CD4-positive, alpha-beta T cell treated with Interleukin-17A for 4 hours (primary cell): ENCODE results near the gene ZNF397.
A peak's percentile ranks its signal among the peaks of the same experiment; 100 is the strongest.
"Not testable (repeated sequence)": the region's sequence is repeated elsewhere in the genome, so short reads cannot be mapped to it uniquely, and the experiment has no call there.

Experiments used
- DNase-seq: peaks from one replicate; pipeline ENCODE4 v3.0.0-alpha.2; 2020; ENCODE audit warnings: mixed read lengths

Gene ZNF397

DNA sequence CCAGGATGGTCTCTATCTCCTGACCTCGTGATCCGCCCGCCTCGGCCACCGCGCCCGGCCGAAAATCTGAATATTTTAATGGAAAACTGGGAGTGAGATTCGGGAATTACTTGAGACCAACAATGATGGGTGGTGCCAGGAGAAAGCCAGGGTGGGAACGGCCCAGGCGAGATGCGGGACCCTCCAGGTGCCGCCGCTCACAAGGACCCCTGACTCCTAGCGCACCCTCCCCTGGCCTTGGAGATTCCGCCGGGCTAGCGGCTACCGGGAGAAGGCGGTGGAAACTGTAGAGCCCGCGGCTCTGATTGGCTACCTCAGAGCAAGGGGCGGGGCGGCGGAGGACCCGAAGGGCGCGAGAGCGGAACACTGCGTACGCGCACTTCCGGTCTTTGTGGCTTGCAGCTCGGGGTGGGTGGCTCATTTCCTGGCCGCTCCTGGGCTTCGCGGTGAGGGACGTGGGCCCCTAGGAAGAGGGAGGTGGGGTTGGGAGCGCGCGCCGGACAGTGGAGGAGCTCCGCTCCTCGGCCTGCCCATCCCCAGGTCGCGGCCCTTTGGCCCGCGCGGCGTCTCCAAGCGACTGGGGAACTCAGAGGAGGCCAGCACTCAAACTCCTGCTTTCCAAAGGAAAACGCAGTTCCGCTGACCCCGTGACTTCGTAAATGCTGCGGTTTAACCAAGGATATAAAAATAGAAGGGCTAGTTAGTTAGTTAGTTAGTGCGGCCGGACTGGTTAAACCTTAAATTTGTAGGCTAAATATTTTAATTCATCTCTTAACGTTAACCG, at the start of gene ZNF397:
ZNF397 (plus strand) TSS at position 371 of the 784 bp plus-strand sequence. CDS start 1,437 bp downstream, outside the sequence.
- DNase-seq, result peak; percentile 97

DNA sequence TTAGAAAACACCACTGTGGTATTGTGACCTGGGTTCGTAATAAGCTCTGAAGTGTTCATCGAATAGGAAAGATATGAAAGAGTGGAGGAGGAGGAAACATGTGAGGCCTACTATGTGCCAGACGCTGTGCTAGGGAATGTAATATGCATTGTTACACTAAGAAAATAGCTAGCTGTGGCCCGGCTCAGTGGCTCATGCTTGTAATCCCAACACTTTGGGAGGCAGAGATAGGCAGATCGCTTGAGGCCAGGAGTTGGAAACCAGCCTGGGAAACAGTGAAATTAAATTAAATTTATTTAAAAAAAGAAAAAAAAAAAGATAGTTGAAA, 49.2 kb upstream of the ZNF397 start:
- no peak for DNase-seq

DNA sequence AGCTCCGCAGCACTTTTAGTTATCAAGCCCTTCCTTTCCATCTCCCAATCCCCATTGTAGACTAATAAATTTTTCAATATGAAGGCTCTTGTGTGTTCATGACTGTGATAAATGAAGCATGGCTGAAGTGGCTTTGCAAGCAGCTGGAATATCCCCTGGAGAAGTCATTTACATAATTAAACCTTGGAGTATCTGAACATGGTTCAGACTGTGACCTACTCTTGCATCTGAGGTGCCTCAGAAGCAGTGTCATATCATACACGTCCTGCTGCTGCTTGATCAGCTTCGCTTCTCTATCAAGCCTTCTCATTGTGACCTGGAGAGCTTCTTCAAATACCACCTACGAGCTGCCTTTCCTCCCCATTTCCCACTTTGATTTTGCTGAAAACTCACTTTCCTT, 48.4 kb upstream of the ZNF397 start:
- DNase-seq, result no peak

DNA sequence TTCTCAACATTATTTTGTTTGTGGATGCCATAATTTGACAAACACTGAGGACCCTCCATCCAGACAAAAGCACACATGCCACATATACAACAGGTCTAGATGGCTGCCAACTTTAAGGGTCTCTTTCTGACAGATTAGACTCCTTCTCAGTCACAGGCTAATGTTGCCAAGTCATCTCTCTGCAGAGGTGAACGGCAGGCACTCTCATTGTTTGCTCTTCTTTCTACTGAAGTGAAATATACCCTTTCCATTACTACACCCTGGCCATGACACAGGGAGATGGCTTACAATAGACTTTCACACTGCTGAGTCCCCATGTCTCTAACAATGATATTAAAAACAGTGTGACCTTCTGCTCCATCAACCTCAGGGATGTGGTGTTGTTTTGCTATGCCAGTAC, 47.5 kb upstream of the ZNF397 start:
- no peak for DNase-seq

DNA sequence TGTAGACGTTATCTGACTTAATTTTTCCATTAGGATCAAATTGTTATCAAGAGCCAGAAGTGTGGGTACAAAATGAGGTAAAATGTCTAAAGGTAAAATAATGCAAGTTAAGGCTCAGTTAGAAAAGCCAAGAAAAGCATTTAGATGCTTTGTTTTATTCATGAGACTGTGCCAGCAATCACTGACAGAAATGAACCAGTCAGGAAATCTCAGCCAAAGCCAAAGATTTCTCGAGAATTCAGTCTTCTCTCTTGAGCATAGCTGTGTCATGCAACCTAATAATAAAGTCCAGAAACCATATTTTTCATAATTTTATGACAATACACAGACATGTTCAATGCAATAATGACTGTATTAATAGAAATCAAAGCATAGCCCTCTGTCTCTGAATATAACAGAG, 43.5 kb upstream of the ZNF397 start:
- no peak for DNase-seq

DNA sequence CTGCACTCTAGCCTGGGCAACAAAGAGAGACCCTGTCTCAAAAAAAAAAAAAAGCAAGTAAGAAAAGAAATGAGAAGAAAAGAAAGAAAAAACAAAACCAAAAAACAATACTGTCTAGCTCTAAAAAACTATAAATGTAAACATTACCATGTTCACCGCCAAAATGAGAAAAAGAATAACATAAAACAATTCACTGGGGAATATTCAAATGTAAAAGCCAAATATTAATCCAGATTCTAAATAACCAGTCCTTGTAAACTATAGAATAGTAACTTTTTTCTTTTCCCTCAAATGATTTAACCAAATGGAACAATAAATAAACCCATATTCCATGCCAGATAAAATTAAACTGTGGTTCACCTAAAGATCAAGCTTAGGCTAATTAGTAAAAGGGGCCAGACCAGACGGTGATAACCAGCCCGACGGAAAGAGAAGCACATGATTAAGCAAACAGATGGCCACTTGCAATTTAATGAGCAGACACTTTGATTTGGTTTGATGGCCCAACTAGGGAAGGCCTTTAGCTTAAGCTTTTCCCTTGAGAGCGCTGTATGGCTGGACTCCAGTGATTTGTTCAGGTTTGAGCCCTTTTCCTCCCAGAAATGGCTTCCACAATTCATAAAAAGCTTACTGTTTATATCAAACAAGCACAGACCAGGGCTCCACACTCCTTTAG, 39.4 kb upstream of the ZNF397 start:
- no peak for DNase-seq

DNA sequence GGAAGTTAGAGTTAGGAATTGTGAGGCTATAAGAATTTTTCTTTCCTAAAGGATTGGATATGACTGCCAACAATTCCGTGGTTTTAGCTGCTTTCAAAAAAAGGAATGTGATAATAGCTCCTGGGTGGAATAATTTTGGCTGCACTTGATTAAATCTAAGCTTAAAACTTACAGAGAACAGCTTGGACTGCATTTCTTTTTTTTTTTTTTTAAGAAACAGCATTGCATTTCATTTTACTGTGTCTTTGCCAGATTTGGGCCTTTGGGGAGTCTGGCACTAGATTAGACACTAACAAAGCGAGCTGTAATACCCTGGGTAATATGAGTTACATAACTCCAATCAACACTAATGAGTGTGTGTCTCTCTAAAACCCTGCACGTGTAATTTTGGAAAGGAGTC, 37.8 kb upstream of the ZNF397 start:
- DNase-seq, result no peak

DNA sequence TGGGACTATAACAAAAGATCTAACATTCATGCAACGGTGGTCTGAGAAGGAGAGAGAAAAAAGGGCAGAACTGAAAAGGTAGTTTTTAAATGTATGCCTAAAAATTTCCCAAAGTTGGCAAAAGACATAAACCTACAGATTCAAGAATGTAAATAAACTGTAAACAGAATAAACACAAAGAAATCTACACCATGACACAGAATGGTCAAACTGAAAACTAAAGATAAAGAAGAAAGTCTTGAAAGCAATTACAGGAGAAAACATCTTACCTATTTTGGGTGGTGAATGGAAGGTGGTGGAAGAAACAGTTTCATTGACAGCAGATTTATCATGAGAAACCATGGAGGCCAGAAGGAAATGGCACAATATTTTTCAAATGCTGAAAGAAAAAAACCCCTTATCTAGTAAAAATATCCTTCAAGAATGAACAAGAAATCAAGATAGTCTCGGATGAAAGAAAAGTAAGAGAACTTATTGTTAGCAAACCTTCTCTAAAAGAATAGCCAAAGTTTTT, 35.6 kb upstream of the ZNF397 start:
- DNase-seq, result no peak

DNA sequence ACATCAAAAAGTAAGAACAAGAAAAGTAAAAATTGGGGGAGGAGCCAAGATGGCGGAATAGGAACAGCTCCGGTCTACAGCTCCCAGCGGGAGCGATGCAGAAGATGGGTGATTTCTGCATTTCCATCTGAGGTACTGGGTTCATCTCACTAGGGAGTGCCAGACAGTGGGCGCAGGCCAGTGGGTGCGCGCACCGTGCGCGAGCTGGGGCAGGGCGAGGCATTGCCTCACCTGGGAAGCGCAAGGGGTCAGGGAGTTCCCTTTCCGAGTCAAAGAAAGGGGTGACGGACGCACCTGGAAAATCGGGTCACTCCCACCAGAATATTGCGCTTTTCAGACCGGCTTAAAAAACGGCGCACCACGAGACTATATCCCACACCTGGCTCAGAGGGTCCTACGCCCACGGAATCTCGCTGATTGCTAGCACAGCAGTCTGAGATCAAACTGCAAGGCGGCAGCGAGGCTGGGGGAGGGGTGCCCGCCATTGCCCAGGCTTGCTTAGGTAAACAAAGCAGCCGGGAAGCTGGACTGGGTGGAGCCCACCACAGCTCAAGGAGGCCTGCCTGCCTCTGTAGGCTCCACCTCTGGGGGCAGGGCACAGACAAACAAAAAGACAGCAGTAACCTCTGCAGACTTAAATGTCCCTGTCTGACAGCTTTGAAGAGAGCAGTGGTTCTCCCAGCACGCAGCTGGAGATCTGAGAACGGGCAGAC, 34.9 kb upstream of the ZNF397 start:
- not testable (repeated sequence) for DNase-seq

DNA sequence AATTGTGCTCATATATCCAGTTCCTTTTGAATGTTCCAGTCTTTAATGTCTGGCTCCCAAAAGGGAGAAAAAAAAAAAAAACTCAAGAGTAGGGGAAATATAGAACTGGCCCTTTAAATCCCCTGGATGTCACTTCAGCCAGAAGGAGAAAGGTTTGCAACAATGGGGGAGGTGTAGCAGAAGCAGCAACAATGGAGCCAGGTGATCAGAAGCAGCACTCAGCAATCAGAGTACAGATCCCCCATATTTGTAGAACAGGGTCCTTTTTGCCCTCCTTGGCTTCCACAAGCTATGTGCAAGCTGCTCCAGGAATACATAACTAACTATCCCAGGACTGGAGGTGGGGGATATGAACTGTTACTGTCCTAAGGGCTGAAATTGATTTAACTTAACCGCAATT, 25.8 kb upstream of the ZNF397 start:
- DNase-seq, result no peak

DNA sequence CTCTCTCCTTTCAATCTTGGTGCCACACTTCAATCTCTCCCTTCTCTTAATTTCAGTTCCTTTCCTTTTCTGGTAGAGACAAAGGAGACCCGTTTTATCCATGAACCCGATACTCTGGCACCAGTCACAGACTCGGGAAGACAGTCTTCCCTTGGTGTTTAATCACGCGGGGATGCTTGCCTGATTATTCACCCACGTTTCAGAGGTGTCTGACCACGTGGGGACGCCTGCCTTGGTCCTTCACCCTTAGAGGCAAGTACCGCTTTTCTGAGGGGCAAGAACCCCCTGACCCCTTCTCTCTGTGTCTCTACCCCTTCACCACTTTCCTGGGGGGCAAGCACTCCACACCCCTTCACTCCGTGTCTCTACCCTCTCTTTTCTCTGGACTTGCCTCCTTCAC, 24.2 kb upstream of the ZNF397 start:
- DNase-seq, result not testable (repeated sequence)

DNA sequence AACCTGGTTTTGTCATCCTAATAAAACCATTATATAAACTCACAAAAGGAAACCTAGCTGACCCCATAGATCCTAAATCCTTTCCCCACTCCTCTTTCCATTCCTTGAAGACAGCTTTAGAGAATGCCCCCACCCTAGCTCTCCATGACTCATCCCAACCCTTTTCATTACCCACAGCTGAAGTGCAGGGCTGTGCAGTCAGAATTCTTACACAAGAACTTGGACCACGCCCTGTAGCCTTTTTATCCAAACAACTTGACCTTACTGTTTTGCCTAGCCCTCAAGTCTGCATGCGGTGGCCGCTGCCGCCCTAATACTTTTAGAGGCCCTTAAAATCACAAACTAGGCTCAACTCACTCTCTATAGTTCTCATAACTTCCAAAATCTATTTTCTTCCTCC, 21.5 kb upstream of the ZNF397 start:
- not testable (repeated sequence) for DNase-seq

DNA sequence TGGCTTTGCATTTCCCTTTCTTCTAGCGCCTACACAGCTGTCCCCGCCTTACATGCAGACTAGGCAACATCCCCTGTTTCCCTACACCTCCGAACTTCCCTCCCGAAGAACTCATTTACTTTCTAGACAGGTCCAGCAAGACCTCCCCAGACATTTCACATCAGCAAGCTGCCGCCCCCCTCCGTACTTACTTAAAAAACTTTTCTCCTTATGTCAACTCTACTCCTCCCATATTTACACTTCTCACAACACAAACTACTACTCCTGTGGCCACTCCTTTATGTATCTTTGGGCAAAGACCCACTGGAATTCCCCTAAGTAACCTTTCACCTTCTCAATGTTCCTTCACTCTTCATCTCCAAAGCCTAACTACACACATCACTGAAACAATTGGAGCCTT, 20.4 kb upstream of the ZNF397 start:
- no peak for DNase-seq

DNA sequence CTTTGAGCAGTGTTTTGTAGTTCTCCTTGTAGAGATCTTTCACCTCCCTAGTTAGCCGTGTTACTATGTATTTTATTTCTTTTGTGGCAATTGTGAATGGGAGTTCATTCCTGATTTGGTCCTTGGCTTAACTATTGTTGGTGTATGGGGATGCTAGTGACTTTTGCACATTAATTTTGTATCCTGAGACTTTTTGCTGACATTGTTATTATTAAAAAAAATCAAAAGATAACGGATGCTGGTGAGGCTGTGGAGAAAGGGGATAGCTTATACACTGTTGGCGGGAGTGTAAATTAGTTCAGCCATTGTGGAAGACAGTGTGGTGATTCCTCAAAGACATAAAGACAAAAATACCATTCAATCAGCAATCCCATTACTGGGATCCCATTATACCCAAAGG, 17.0 kb upstream of the ZNF397 start:
- DNase-seq, result no peak

DNA sequence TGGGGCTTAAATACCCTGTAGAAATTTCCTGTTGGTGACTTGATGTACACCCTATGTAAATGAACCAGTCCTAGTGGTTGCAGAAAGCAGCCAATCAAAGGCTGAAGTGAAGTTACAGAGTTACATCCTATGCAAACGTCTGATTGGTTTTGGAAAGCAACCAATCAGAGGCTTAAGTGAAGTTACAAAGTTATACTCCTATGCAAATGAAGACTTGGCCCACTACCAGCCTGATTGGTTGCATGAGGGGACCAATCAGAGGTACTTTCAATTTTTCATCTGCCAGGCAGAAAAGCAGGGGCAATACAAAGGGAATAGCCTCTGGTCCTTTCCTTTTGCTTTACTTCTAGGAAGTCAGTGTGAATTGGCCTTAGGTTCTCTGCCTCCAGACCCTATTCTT, 13.6 kb upstream of the ZNF397 start:
- DNase-seq, result no peak

DNA sequence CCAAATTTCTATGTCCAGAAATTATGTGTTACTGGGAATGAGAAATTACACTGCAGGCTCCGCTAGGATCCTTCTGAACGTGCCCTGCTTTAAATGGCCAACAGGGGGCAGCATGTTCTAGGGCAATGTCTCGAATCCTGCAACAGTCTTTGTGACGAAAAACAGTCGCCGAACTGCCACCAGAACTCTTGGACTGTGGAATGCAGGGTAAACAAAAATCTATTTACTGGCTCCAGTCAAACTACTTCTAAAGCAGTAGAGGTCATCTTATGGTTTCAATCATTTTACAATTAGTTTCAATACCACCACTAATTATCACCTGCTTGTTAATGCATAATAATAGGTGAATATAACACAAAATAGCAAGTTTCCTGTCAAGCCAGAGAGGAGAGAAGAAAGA, 9.8 kb upstream of the ZNF397 start:
- peak; percentile 85 for DNase-seq

DNA sequence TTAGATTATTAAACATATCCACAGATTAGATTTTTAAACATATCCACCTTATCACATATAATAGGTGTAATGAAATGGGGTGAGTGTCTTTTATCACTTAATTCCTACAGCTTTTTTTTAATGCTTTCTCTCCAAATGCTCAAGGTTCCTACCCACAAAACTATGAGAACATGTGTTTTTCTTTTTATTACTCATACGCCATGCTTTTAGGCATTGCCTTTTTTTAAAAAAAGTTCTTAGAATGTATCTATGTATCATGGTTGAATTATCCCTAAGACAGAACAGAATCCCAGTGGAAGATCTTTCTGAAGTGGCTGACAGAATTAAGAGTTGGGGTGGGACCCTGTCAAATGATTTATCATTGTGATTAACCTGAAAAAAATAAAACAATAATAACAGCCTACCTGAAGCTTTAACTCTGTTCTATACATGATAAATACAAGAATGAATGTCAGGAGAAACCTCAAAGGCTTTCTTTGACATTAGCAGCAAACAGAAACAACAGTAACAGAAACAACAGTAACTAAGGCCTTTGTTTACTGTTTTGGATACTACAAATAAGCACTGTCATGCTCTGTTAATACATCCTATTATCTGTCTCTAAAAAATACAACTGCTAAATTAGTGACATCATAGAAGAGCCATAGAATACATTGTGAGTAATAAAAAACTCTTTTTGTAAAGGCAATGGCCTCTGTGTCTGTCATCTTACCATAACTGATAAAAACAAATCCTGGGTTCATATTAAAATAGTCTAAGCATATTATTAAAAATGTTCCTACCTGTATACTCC, 4.1 kb upstream of the ZNF397 start:
- DNase-seq, result no peak

DNA sequence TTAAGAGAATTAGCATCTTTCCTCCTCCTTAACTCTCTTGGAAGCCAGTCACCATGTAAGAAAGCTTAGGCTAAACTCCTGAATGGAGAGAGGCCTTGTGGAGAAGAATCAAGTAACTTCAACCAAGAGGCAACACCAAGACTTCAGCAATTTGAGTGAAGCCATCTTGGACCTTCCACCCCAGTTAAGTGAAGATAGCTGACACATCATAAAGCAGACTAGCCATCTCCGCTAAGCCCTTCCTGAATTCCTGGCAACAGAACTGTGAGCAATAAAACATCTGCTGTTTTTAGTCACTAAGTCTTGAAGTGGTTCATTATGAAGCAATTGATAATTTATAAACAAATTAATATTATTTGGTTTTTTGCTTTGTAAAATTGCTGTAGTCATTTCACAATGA, 1.5 kb upstream of the ZNF397 start:
- no peak for DNase-seq

DNA sequence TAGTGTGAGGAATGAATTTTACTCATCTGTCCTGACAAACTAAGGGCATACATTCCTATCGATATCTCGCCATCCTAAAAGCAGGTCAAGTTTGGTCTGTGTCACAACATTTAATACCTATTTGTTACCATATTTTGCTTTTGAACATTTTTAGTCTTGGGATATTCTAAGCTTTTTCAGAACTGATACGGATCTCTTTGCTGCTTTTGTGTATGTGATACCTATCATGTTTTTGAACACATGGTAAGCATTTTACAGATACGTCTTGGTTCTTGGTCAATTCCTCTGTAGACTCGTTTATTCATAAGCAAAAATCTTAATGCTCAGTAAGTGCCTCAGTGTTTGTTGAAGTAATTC, 592 bp downstream of the ZNF397 start:
- no peak for DNase-seq

DNA sequence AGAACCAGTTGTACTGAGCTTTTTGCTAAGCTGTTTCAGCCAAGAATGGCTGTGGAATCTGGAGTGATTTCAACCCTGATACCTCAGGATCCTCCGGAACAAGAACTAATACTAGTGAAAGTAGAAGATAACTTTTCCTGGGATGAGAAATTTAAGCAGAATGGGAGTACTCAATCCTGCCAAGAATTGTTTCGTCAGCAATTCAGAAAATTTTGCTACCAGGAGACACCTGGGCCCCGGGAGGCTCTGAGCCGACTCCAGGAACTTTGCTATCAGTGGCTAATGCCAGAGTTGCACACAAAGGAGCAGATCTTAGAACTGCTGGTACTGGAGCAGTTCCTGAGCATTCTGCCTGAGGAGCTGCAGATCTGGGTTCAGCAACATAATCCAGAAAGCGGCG, 1.6 kb downstream of the ZNF397 start:
- DNase-seq, result no peak

DNA sequence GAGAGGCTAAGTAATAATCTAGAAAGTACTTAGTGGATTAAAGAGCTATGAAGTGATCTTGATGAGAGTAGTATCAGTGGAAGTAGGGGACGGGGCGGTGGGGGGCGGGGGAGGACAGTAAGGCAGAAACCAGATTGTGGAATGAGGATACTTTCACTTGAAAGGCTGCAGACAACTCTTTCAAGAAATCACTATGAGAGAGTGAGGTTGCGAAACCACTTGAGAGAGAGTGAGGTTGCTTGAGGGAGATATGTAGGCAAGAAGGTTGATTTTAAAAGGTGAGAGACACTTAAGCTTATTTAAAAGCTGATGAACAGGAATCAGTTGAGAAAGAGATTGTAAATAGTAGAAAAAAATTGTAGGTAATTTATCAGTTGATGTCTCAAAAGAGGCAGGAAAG, 3.8 kb downstream of the ZNF397 start:
- no peak for DNase-seq

DNA sequence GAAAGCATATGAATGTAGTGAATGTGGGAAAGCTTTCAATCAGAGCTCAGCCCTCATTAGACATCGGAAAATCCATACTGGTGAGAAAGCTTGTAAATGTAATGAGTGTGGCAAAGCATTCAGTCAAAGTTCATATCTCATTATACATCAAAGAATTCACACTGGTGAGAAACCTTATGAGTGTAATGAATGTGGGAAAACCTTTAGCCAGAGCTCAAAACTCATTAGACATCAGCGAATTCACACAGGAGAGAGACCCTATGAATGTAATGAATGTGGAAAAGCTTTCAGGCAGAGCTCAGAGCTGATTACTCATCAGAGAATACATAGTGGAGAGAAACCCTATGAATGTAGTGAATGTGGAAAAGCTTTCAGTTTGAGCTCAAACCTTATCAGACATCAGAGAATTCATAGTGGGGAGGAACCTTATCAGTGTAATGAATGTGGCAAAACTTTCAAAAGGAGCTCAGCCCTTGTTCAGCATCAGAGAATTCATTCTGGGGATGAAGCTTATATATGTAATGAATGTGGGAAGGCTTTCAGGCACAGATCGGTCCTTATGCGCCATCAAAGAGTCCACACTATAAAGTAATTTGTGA, 5.0 kb downstream of the ZNF397 start:
- DNase-seq, result no peak

DNA sequence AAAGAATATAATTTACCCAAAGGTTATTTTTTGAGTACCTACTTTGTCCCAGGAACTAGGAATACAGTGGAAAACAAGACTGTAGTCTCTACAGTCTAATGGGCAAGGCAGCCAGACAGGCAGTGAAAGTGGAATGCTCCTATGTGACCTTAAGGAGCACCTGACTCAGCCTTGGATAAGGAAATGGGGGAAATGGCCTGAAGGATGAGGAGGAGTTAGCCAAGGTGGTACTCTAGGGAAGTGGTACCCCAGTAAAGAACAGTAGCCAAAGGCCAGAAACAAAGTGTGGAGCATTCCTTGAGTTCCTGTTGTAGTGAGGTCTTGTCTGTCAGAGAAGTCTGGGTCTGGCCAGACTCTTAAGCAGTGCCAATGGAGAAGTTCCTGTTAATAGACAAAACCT, 6.0 kb downstream of the ZNF397 start:
- no peak for DNase-seq
